HT1080 (cell line): ENCODE data around the gene GLT8D1. TPM values are rescaled to one million over a fixed set of nuclear protein-coding genes. Genes with fewer than 3 reads are reported as not detected.
"Not testable (repeated sequence)": the region's sequence is repeated elsewhere in the genome, so short reads cannot be mapped to it uniquely, and the experiment has no call there.

Source experiments
- DNase-seq: peaks from one replicate; pipeline ENCODE4 v3.0.0-alpha.2; 2015; ENCODE audit warnings: low read depth
- small RNA-seq: library from RNA; depleted of rRNA; stranded (forward); fragments of <200 nt; gene quantifications from one replicate; pipeline ENCODE3, GENCODE V24; 2014
- total RNA-seq: library from RNA; depleted of rRNA; stranded (reverse); fragments of >200 nt; shearing (Covaris generic); gene quantifications from 2 replicates; pipeline ENCODE4 v1.2.3, GENCODE V29; 2014; rRNA removed

The GLT8D1 gene
- total RNA-seq, 1 experiment from 2014 or later: 62.3 TPM

GRCh38 chr3:52681596-52681995 lies 24.0 kb downstream of the GLT8D1 start:
- DNase-seq: no peak

GRCh38 chr3:52679811-52680210 lies 25.8 kb downstream of the GLT8D1 start:
- no peak for DNase-seq

GRCh38 chr3:52679199-52679538 lies 26.4 kb downstream of the GLT8D1 start:
- DNase-seq: no peak

- DNase-seq: no peak
Observed at GRCh38 chr3:52678265-52679198, 27.1 kb downstream of the GLT8D1 start.

- not testable (repeated sequence) for DNase-seq
Observed at GRCh38 chr3:52676201-52676600, 29.4 kb downstream of the GLT8D1 start.

GRCh38 chr3:52671676-52672075 lies 33.9 kb downstream of the GLT8D1 start:
- no peak for DNase-seq

GRCh38 chr3:52670621-52671521 lies 34.7 kb downstream of the GLT8D1 start:
- peak; percentile 100 for DNase-seq

GRCh38 chr3:52663098-52663497 lies 42.5 kb downstream of the GLT8D1 start:
- no peak for DNase-seq

- DNase-seq: no peak
Observed at GRCh38 chr3:52660046-52660445, 45.5 kb downstream of the GLT8D1 start.

GRCh38 chr3:52655895-52656294 lies 49.7 kb downstream of the GLT8D1 start:
- DNase-seq: no peak

GRCh38 chr3:52651592-52651991 lies 54.0 kb downstream of the GLT8D1 start:
- no peak for DNase-seq

- DNase-seq: no peak
Observed at GRCh38 chr3:52650439-52650838, 55.2 kb downstream of the GLT8D1 start.

- peak; percentile 25 for DNase-seq
Observed at GRCh38 chr3:52649461-52650210, 56.0 kb downstream of the GLT8D1 start.

- no peak for DNase-seq
Observed at GRCh38 chr3:52645549-52645948, 60.0 kb downstream of the GLT8D1 start.

Small RNA genes within 50 kb of the gene (small RNA-seq; reads per million reads assigned to genes)
- gene AC006254.2 (not detected), gene RF00569 (7,470 reads per million, percentile 99 among the genes with 10 or more reads in this experiment), gene RF01183 (not detected), gene SNORD19 (1.2 reads per million, percentile 76 among the genes with 10 or more reads in this experiment), gene SNORD19B (not detected), gene SNORD69 (3,440 reads per million, percentile 99 among the genes with 10 or more reads in this experiment)

Other genes starting within 250 kb of the GLT8D1 start
- not detected in 2 replicates for gene STAB1, start 210.5 kb downstream of the GLT8D1 start, total RNA-seq
- 94.1 and 122 TPM in 2 replicates for gene NT5DC2, start 171.9 kb downstream of the GLT8D1 start, total RNA-seq
- gene UQCC5, start 169.2 kb downstream of the GLT8D1 start, total RNA-seq: 10.5 and 18.4 TPM in 2 replicates
- 33.9 and 40.8 TPM in 2 replicates for gene PBRM1, start 19.9 kb downstream of the GLT8D1 start, total RNA-seq
- 138 and 161 TPM in 2 replicates for gene GNL3, start 19.8 kb downstream of the GLT8D1 start, total RNA-seq
- 142 and 208 TPM in 2 replicates for gene SPCS1, start 315 bp upstream of the GLT8D1 start, total RNA-seq
- gene NEK4, start 65.1 kb upstream of the GLT8D1 start, total RNA-seq: 25.9 and 29.1 TPM in 2 replicates
- gene ITIH1, start 71.8 kb upstream of the GLT8D1 start, total RNA-seq: not detected in 2 replicates
- gene ITIH3, start 89.0 kb upstream of the GLT8D1 start, total RNA-seq: 0.03 and 0.45 TPM in 2 replicates
- 0.17 TPM in 1 of 2 replicates, not detected in the other for gene ITIH4, start 124.9 kb upstream of the GLT8D1 start, total RNA-seq
- gene MUSTN1, start 129.2 kb upstream of the GLT8D1 start, total RNA-seq: 0.30 TPM in 1 of 2 replicates, not detected in the other
- gene STIMATE, start 191.8 kb upstream of the GLT8D1 start, total RNA-seq: 18.1 and 18.7 TPM in 2 replicates